ENCODE results near the gene FARS2. TPM values are rescaled to one million over a fixed set of nuclear protein-coding genes. Genes with fewer than 3 reads are reported as not detected.

The FARS2 gene
- total and polyA plus RNA-seq, 12 donors, result 7.6 to 22.4 (median 20.8) TPM

DNA sequence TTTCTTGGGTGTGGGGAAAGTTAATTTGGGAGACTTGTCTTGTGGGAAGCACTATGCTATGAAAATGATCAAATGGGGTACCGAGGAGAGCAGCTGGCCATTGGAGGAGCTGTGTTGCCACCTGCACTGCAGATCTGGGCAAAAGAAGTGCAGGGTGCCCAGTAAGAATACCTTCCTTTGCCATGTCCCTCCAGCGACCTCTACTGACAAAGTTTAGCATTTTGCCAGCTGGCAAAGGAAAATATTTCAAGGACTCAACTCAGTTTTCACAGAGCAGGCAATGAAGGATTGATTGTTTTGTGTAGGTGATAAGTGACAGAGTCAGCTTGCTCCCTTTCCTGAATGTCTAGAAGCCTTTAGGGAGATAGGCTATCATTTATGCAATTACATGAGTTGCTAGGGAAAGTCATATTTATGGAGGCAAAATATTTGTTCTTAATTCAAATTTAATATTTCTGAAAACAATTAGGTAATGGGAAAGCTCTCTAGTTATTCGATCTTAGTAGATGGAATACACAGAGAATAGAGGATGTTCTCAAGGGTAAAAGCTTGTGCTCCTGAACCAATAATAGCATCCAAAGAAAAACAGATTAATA is 118.4 kb downstream of the FARS2 start:
- intact Hi-C loops (cut with DNase I), result loop anchor here in 1 of 10 donors (10.0 kb wide), 1 partner anchor 115 kb away; the partner anchor contains the start of genes FARS2 and LYRM4
- H3K9me3 ChIP-seq, result peaks cover 0 to 5% (median 0%) of the 10 kb centered on the region in 11 donors
- H3K27ac ChIP-seq, result no peak overlapping the region
- ATAC-seq, result no peak
- DNase-seq, result no peak
- WGBS, 2 donors, result 62 to 64% methylated on average over 3 of the region's 3 CpGs
- no peak overlapping the region for H3K4me3 ChIP-seq
- H3K36me3 ChIP-seq, result no peaks in the 10 kb centered on the region
- H3K27me3 ChIP-seq, result no peaks in the 10 kb centered on the region
- TF ChIP-seq CTCF (IDR thresholded peaks at IDR 0.05), result peak in 6 of 9 donors; percentile 19 to 54 (median 28)
- peaks cover 0 to 10% (median 0%) of the 10 kb centered on the region in 9 donors for H3K4me1 ChIP-seq

- WGBS, 2 donors, result 57 to 67% methylated on average over 1 of the region's 1 CpG
- Histone ChIP-seq H3K27ac (no peak overlapping the region), H3K36me3 (no peaks in the 10 kb centered on the region), H3K4me3 (no peak overlapping the region), H3K27me3 (no peaks in the 10 kb centered on the region), H3K4me1 (peaks cover 0 to 10% (median 0%) of the 10 kb centered on the region in 9 donors), H3K9me3 (peaks cover 0 to 5% (median 0%) of the 10 kb centered on the region in 11 donors)
- intact Hi-C loops (cut with DNase I), result loop anchor here in 1 of 10 donors (10.0 kb wide), 1 partner anchor 119 kb away; the partner anchor contains the start of genes FARS2 and LYRM4
- DNase-seq (no peak), ATAC-seq (no peak)
- no peak for TF ChIP-seq CTCF (IDR thresholded peaks at IDR 0.05)
These were observed 122.5 kb downstream of the FARS2 start for GRCh38 chr6:5383856-5384255.

DNA sequence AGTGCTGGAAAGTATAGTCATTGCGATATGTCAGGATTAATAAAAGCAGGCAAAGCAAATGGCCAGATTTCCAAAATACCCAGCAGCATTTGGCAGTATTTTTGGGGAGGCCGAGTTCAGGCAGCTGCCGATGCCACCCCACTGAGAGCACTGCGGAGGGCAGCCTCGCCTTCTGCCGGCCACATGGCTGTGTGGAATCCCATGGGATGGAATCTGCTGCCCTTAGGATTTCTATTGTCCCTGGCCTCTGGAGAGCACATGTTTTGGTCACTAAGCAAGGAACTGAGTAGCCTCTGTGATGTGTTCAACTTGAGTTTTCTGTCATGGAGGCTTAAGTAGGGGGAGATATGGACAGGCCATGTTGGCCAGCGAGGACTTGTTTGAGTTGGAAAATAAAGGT is 123.0 kb downstream of the FARS2 start:
- no peaks in the 10 kb centered on the region for H3K36me3 ChIP-seq
- no peak for ATAC-seq
- no peak for DNase-seq
- H3K4me3 ChIP-seq, result no peak overlapping the region
- H3K9me3 ChIP-seq, result peaks cover 0 to 5% (median 0%) of the 10 kb centered on the region in 11 donors
- no peaks in the 10 kb centered on the region for H3K27me3 ChIP-seq
- no peak for TF ChIP-seq CTCF (IDR thresholded peaks at IDR 0.05)
- 85 to 91% methylated on average over 7 of the region's 7 CpGs for WGBS, 2 donors
- peaks cover 0 to 10% (median 0%) of the 10 kb centered on the region in 9 donors for H3K4me1 ChIP-seq
- intact Hi-C loops (cut with DNase I), result loop anchor here in 1 of 10 donors (10.0 kb wide), 1 partner anchor 119 kb away; the partner anchor contains the start of genes FARS2 and LYRM4
- no peak overlapping the region for H3K27ac ChIP-seq

- Histone ChIP-seq H3K27ac (no peak overlapping the region), H3K4me1 (peaks cover 0 to 10% (median 0%) of the 10 kb centered on the region in 9 donors), H3K4me3 (no peak overlapping the region), H3K36me3 (no peaks in the 10 kb centered on the region), H3K27me3 (no peaks in the 10 kb centered on the region), H3K9me3 (no peaks in the 10 kb centered on the region)
- intact Hi-C loops (cut with DNase I), result loop anchor here in 1 of 10 donors (10.0 kb wide), 1 partner anchor 124 kb away; the partner anchor contains the start of genes FARS2 and LYRM4
- DNase-seq, result no peak
- TF ChIP-seq CTCF (IDR thresholded peaks at IDR 0.05), result no peak
- 92 to 95% methylated on average over 3 of the region's 3 CpGs for WGBS, 2 donors
- no peak for ATAC-seq
These were observed 127.0 kb downstream of the FARS2 start for GRCh38 chr6:5388326-5388725.

Measured in heart right ventricle (tissue), 16 donors.